Kidney epithelial cell (primary cell): ENCODE data around the gene ZNF365. TPM values are rescaled to one million over a fixed set of nuclear protein-coding genes. Genes with fewer than 3 reads are reported as not detected.

Source experiments
- DNase-seq: peaks from one replicate; pipeline ENCODE4 v3.0.0-alpha.2; 2010; ENCODE audit warnings: low read depth
- H3K27me3 ChIP-seq: 2 replicates; pipeline ENCODE4 v1.6.0; 2011; ENCODE audit warnings: low read length; ENCODE audit not compliant: control insufficient read depth, insufficient read depth
- H3K36me3 ChIP-seq: 2 replicates; pipeline ENCODE4 v1.5.1; 2011; ENCODE audit warnings: low read length; ENCODE audit not compliant: control insufficient read depth, insufficient read depth
- H3K4me3 ChIP-seq: 2 replicates; pipeline ENCODE4 v1.5.1; 2011; ENCODE audit warnings: low read depth, mild to moderate bottlenecking, control low read depth, low read length
- total RNA-seq: library from RNA; depleted of rRNA; stranded (reverse); fragments of >200 nt; gene quantifications from 2 replicates; pipeline ENCODE4 v1.2.3, GENCODE V29; 2015
- TF ChIP-seq, protein P1 (sequence below): IDR thresholded peaks from 2 replicates; pipeline ENCODE4 v1.5.1; 2011; ENCODE audit warnings: mild to moderate bottlenecking, moderate library complexity, low read length, control low read depth, inconsistent platforms; ENCODE audit not compliant: insufficient read depth, poor library complexity, severe bottlenecking

The ZNF365 gene
- total RNA-seq, 1 donor from 2014 or later = 6.9 TPM

DNA sequence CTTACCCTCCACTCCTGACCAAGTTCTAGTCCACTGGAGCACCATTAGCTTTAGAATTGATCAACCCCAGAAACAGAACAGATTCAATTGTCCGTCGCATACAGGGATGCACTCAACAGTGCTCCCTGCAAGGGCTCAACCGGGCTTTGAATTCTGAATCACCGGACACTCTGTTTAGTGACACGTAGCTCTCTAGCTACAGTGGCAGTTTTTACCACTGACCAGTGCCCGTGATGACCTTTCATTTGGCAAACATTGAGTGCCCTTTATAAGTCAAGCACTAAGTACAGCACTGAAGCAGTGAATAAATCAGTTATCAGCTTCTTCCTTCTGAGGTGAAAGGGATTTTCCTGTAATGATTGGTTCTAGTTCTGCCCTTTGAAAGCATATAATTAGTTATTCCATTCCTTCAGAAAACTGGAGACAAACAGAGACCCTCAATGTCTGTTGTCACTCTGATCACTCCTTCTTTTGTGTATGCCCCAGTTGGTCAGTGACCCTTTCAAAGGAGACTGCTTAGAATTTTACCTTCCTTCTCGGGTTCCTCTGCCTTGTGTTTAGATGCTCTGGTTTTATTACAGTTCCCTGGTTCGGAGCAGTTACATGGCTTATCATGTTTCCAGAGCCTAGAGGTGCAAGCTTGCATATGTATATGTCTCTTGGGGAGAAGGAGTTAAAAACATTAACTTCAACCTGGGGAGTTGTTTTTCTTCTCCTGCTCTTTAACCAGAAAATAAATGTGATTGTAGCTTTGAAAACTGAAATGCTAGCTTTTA, 68.9 kb downstream of the ZNF365 start:
- H3K27me3 ChIP-seq = no peaks in the 10 kb centered on the region
- no peak for DNase-seq
- H3K36me3 ChIP-seq = no peaks in the 10 kb centered on the region
- no peak overlapping the region for H3K4me3 ChIP-seq
- TF ChIP-seq, protein P1, sequence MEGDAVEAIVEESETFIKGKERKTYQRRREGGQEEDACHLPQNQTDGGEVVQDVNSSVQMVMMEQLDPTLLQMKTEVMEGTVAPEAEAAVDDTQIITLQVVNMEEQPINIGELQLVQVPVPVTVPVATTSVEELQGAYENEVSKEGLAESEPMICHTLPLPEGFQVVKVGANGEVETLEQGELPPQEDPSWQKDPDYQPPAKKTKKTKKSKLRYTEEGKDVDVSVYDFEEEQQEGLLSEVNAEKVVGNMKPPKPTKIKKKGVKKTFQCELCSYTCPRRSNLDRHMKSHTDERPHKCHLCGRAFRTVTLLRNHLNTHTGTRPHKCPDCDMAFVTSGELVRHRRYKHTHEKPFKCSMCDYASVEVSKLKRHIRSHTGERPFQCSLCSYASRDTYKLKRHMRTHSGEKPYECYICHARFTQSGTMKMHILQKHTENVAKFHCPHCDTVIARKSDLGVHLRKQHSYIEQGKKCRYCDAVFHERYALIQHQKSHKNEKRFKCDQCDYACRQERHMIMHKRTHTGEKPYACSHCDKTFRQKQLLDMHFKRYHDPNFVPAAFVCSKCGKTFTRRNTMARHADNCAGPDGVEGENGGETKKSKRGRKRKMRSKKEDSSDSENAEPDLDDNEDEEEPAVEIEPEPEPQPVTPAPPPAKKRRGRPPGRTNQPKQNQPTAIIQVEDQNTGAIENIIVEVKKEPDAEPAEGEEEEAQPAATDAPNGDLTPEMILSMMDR = no peak

DNA sequence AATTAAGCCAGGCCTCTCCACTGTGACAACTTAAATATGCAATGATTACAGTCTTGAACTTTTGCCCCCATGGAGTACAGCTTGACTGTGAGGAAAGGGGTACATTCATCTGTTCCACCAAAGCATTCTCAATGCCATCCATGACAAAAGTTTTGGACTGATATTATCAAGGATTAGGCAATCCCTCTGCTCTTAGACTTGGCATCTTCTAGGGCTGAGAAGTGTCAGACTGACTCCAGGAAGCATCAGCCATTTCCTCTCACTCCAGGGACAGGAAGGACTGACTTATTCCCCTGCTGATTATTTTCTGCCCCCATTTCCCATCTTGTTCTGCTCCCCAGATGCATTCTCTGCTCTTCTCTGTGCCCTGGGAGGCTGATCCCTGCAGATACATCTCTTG, 69.7 kb downstream of the ZNF365 start:
- H3K4me3 ChIP-seq = no peak overlapping the region
- no peaks in the 10 kb centered on the region for H3K27me3 ChIP-seq
- H3K36me3 ChIP-seq = no peaks in the 10 kb centered on the region
- TF ChIP-seq, protein P1 = no peak
- no peak for DNase-seq

DNA sequence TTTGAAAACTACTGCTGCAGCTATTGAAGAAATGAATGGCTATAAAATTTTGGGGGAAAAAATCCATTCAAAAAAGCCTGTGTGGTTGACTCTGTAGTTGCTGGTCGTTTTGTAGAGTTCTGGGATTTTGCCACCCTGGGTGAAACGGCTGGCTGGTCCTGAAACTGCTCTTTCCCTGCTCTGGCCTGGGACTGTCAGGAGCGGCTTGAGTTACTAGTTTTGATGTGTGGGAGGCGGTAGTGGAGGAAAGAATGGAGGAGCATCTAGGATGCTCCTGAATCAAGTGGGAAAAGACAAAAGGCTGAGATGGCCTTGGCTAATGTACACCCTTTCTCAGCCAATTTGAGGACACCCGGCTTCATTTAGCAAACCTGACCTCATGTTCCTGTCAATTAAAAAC, 72.5 kb downstream of the ZNF365 start:
- no peaks in the 10 kb centered on the region for H3K36me3 ChIP-seq
- no peak for DNase-seq
- TF ChIP-seq, protein P1 = no peak
- no peaks in the 10 kb centered on the region for H3K27me3 ChIP-seq
- H3K4me3 ChIP-seq = no peak overlapping the region

DNA sequence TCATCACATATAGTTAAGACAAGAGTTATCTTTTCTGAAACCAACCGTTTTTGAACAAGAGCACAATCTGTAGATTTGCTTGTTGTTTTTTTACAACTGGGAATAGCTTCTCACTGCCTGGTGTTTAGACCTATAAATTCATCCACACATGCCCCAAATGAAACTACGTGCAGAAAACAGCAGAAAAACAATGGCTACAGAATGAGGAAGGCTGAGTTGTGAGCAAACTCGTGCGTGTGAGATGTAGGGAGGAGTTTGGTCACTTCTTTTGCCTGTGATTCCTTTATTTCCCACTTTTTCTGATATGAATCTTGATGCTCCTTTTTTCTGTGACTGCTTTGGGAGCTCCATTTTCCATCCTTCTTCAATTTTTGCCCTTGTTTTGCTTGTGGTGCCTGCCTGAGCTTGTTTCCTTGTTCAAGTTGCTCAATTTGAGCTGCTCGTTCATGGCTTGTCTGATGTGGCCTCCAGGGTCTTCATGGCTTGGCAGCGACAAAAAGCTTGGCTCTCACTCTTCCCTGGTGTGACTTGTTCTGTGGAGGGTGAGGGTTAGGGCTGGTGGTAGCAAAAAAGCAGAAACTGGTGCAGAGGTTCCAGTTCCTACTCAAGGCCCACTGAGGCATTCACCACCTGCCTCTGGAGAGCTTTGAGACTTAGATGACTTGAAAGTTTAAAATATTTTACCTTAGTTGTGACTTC, 76.9 kb downstream of the ZNF365 start:
- TF ChIP-seq, protein P1 = no peak
- DNase-seq = no peak
- no peaks in the 10 kb centered on the region for H3K36me3 ChIP-seq
- H3K4me3 ChIP-seq = no peak overlapping the region
- H3K27me3 ChIP-seq = no peaks in the 10 kb centered on the region

DNA sequence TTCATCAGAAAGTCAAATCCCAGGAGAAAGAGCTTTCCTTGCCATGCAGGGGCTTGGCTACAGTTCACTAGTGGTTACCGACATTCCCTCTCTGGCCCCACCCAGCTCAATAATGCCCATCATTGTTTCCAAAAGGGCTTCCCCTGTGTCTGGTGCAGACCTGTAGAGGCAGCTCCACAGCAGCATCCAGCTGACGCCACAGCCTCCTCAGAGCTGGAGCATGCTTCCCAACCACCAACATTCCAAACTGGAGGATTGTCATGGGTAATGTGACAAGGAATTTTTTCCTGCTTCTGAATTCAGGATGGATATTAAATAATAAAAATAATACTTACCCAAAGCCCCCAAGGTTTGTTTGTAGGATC, 77.4 kb downstream of the ZNF365 start:
- Histone ChIP-seq H3K27me3 (no peaks in the 10 kb centered on the region), H3K4me3 (no peak overlapping the region), H3K36me3 (no peaks in the 10 kb centered on the region)
- TF ChIP-seq, protein P1 = no peak
- no peak for DNase-seq

Other genes starting within 250 kb of the ZNF365 start
- gene RTKN2, start 105.5 kb upstream of the ZNF365 start, total RNA-seq = 6.7 and 8.8 TPM in 2 replicates